ENCODE results near the gene COL27A1.

GRCh38 chr9:114357911-114358328 is 202.6 kb downstream of the COL27A1 start:
- TF ChIP-seq CTCF (conservative IDR thresholded peaks at IDR 0.05; ENCODE audit: low read length) (no peak), EZH2phosphoT487 (IDR thresholded peaks at IDR 0.05; ENCODE audit: borderline replicate concordance, low read depth, low read length) (no peak)
